ENCODE data around the gene TUBB3. TPM values are rescaled to one million over a fixed set of nuclear protein-coding genes. Genes with fewer than 3 reads are reported as not detected.

The TUBB3 gene
- total RNA-seq, 1 donor from 2014 or later: 84.9 TPM

GRCh38 chr16:89892055-89892630 lies 31.0 kb upstream of the TUBB3 start:
- TF ChIP-seq CTCF (IDR thresholded peaks at IDR 0.05): no peak

GRCh38 chr16:89892635-89893034 lies 30.5 kb upstream of the TUBB3 start:
- peaks cover 29% of the 10 kb centered on the region for H3K36me3 Mint-ChIP-seq (ENCODE audit: unreplicated experiment)

More at GRCh38 chr16:89892055-89892630, 31.0 kb upstream of the TUBB3 start:
- no peaks in the 10 kb centered on the region for H3K27me3 Mint-ChIP-seq (ENCODE audit: unreplicated experiment)
- H3K36me3 Mint-ChIP-seq (ENCODE audit: unreplicated experiment): peaks cover 29% of the 10 kb centered on the region
- no peak overlapping the region for H3K4me3 Mint-ChIP-seq (ENCODE audit: unreplicated experiment)
- DNase-seq (ENCODE audit: extremely low spot score, unreplicated experiment): no peak
- H3K4me1 Mint-ChIP-seq (ENCODE audit: unreplicated experiment): no peaks in the 10 kb centered on the region
- H3K9me3 Mint-ChIP-seq (ENCODE audit: unreplicated experiment): no peaks in the 10 kb centered on the region
- H3K27ac Mint-ChIP-seq (ENCODE audit: unreplicated experiment): no peak overlapping the region

GRCh38 chr16:89893642-89894548 lies 29.2 kb upstream of the TUBB3 start:
- no peaks in the 10 kb centered on the region for H3K9me3 Mint-ChIP-seq (ENCODE audit: unreplicated experiment)
- no peaks in the 10 kb centered on the region for H3K27me3 Mint-ChIP-seq (ENCODE audit: unreplicated experiment)
- H3K4me3 Mint-ChIP-seq (ENCODE audit: unreplicated experiment): no peak overlapping the region
- no peak for TF ChIP-seq CTCF (IDR thresholded peaks at IDR 0.05)
- no peak for DNase-seq (ENCODE audit: extremely low spot score, unreplicated experiment)
- peaks cover 32% of the 10 kb centered on the region for H3K36me3 Mint-ChIP-seq (ENCODE audit: unreplicated experiment)
- no peaks in the 10 kb centered on the region for H3K4me1 Mint-ChIP-seq (ENCODE audit: unreplicated experiment)
- no peak overlapping the region for H3K27ac Mint-ChIP-seq (ENCODE audit: unreplicated experiment)

More at GRCh38 chr16:89892635-89893034, 30.5 kb upstream of the TUBB3 start:
- no peak for DNase-seq (ENCODE audit: extremely low spot score, unreplicated experiment)
- H3K4me3 Mint-ChIP-seq (ENCODE audit: unreplicated experiment): no peak overlapping the region
- no peaks in the 10 kb centered on the region for H3K9me3 Mint-ChIP-seq (ENCODE audit: unreplicated experiment)
- H3K4me1 Mint-ChIP-seq (ENCODE audit: unreplicated experiment): no peaks in the 10 kb centered on the region
- no peak overlapping the region for H3K27ac Mint-ChIP-seq (ENCODE audit: unreplicated experiment)
- H3K27me3 Mint-ChIP-seq (ENCODE audit: unreplicated experiment): no peaks in the 10 kb centered on the region
- no peak for TF ChIP-seq CTCF (IDR thresholded peaks at IDR 0.05)

- H3K4me3 Mint-ChIP-seq (ENCODE audit: unreplicated experiment): no peak overlapping the region
- no peak for TF ChIP-seq CTCF (IDR thresholded peaks at IDR 0.05)
- no peaks in the 10 kb centered on the region for H3K9me3 Mint-ChIP-seq (ENCODE audit: unreplicated experiment)
- no peaks in the 10 kb centered on the region for H3K4me1 Mint-ChIP-seq (ENCODE audit: unreplicated experiment)
- no peak for DNase-seq (ENCODE audit: extremely low spot score, unreplicated experiment)
- H3K27ac Mint-ChIP-seq (ENCODE audit: unreplicated experiment): no peak overlapping the region
- no peaks in the 10 kb centered on the region for H3K27me3 Mint-ChIP-seq (ENCODE audit: unreplicated experiment)
- H3K36me3 Mint-ChIP-seq (ENCODE audit: unreplicated experiment): peaks cover 48% of the 10 kb centered on the region
Observed at GRCh38 chr16:89895482-89896250, 27.5 kb upstream of the TUBB3 start.

Data from osteocyte (in vitro differentiated cells).